DMS53 treated with DMSO at 0.1 percent for 48 hours (cell line): Measurements from ENCODE around the gene PRKG1.

Source experiments
- DNase-seq: peaks from one replicate; lab custom pipeline; 2025; ENCODE audit not compliant: unreplicated experiment; lab: John Stamatoyannopoulos, UW

The PRKG1 gene

GRCh38 chr10:51857305-51857704, 783.0 kb downstream of the PRKG1 start:
- DNase-seq: no peak

DNA sequence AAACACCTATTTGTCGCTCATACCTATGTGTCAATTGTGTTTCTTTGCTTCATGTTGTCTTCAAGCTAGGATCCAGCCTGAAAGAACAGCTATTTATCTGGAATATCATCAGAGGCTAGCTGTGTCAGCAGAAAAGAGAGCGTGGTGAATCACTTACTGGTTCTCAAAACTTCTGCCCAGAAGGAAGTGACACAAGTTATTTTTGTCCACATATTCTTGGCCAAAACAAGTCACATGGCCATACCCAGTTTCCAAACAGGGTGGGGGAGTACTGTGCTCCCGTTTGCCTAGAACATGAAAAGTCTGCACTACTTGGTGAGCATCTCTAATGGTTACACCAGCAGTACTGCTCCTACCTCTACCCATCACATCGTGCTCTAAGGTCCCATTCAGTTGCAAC, 786.0 kb downstream of the PRKG1 start:
- no peak for DNase-seq

DNA sequence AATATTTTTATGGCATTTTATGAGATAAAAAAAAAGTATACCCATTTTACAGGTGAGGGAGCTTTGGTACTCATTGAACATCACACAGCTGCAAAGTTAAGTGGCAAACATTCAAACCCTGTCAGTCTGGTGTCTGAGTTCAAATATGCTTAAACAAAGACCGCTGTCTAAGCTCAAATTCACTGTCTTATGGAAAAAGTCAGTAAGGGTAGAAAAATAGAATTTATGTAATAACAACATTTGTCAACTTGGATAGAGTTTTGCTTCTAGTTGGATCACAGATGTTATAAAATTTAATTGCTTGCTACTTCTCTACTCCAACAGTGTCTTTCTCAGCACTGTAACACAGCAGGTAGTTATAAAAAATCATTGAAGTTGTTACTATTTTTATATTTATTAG, 786.8 kb downstream of the PRKG1 start:
- DNase-seq: no peak

DNA sequence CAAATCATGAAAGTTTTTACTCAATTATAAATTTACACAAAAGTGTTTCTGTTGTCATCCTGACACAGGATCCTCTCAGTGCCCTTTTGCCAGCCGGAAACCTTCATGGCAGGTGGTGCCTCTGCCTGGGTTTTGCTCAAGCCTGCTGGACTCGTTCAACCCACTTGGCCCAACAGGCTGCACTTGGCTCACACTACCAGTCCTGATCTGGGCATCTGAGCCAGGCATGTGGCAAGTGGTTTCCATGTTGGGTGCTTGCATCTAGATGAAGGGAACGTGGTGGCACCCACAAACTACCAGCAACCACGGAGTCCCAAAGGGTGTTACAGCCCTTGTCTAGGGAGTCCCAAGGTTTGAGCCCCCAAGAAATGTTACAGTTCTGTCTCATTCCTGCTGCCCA, 787.4 kb downstream of the PRKG1 start:
- DNase-seq: peak; percentile 73

DNA sequence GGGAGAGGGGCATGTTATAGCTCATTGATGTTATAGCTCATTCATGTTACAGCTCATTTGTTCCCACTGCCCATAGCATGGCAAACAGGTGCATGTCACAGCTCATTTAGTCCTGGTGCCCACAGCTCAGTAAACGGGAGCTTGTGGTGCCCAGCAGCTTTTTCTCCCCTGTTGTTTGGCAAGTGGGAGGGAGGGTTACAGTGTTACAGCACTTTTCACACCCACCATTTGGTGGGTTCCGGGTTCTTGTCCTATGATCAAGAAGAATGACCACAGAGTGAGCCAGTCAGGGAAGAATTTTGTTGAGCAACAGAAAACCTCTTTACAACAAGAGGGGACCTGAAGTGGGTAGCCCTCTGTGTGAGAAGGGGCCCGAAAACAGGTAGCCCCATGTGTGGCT, 787.9 kb downstream of the PRKG1 start:
- DNase-seq: peak; percentile 60

- DNase-seq: no peak
Measured at GRCh38 chr10:51867956-51868355, 793.7 kb downstream of the PRKG1 start.

DNA sequence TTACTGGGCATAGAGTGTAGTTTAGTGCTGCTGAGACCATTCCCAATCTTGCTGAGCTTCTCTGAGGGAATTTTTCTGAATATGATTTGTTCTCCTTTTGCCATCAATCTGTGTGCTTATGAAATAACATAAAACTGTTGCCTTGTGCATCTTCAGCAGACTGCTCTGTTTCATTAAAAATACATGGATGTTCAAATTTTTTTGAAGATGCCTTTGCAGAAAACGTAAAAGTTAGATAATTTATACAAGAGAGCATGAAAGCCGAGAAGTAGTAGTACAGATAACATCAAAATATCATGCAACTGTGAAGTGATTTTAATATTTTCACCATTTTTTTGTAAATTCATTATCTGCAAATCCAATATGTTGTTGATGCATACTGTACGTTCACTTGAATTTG, 799.8 kb downstream of the PRKG1 start:
- DNase-seq: no peak

DNA sequence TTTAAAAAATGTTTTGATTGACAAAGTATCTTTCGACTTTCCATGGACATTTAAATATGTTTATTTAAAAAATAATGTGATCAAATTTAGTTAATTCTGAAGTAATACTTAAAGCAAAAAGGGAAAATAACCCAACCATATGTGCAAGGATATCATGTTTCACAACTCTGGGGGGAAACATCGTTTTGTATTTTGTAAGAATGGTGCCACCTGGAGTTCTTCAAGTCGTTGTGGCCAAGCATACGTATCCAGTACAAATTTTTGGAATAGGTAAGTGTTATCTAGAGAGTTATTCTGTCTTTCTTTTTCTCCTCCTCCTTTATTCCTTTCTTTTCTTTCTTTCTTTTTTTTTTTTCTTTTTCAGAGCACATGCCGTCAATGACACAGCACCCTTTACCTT, 801.3 kb downstream of the PRKG1 start:
- DNase-seq: peak; percentile 26

GRCh38 chr10:51876503-51876902, 802.2 kb downstream of the PRKG1 start:
- peak; percentile 64 for DNase-seq

- DNase-seq: no peak
Measured at GRCh38 chr10:51876979-51877378, 802.7 kb downstream of the PRKG1 start.

- DNase-seq: no peak
Measured at GRCh38 chr10:51877636-51878035, 803.3 kb downstream of the PRKG1 start.

- DNase-seq: no peak
Measured at GRCh38 chr10:51878695-51879094, 804.4 kb downstream of the PRKG1 start.

- no peak for DNase-seq
Measured at GRCh38 chr10:51879238-51879637, 805.0 kb downstream of the PRKG1 start.

- DNase-seq: no peak
Measured at GRCh38 chr10:51881213-51881612, 806.9 kb downstream of the PRKG1 start.

- peak; percentile 16 for DNase-seq
Measured at GRCh38 chr10:51886438-51887068, 812.3 kb downstream of the PRKG1 start.

- no peak for DNase-seq
Measured at GRCh38 chr10:51888263-51888662, 814.0 kb downstream of the PRKG1 start.

GRCh38 chr10:51892313-51892712, 818.0 kb downstream of the PRKG1 start:
- no peak for DNase-seq

- DNase-seq: peak; percentile 15
Measured at GRCh38 chr10:51892965-51893658, 818.8 kb downstream of the PRKG1 start.

DNA sequence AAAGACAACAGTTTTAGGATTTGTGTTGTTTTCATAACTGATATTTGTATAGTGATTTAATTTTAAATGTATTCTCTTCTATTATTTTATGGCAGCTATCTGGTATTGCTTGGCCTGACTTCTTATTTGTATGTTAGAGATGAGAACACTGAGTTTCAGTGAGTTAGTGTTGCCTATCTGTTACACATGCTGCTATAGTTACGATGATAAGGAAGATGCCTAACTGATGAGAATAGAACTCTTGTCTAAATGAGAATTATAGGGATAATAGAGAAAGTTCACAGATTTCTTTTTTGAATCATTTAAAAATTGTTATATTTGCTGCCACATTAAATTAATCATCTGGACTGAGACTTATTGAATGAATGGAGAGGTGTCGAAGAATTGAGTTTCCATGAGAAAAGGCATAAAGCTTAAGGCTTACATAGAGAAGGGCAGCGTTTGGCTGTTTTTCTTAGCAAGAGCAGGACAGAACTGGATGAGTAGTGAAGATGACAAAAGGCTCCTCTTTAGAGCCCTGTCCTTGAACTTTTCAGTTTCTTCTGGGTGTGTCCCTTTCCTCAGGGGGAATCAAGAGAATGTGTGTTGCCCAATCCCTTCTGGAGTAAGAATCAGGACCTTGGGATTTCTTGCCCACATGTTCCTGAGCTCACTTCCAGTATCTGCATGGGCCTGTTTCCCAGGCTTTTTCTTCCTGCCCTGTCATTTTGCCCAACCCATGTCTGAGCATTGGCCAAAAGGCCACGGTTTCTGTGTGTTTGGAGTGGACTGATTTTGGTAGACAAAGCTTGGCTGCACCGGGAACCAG, 820.7 kb downstream of the PRKG1 start:
- no peak for DNase-seq

GRCh38 chr10:51896849-51897248, 822.6 kb downstream of the PRKG1 start:
- DNase-seq: no peak

DNA sequence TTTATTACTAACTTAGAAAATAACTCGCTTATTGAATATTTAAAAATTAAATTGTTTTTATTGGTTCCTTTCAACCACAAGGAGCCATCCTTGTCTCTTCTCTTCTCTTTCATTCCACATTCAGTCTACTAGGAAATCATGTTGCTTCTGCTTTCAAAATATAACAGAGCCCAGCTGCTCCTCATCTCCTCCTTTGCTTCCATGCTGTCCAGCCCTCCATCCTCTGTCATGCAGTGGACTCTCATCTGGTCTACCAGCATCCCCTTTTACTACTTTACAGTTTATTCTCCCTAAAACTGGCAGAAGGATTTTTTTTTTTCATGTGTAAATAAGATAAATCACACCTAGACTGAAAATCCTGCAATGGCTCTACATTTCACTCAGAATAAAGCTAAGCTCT, 823.3 kb downstream of the PRKG1 start:
- DNase-seq: no peak

DNA sequence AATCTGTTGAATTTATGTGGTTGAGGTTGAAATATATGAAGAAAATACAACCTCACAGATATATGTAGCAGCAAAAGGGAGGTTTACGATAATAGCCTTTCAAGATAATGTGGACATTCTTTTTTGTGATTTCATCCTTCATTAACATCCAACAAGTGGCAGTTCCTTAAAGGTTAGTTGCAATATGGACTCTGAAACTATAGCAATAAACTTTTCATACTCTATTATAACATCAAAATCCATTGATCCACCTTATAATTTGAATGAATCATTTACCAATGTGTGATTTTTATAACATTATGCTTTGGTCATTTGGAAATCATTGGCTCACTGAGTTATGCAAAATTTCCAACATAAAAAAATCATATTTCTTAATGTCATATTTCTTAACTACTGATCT, 825.9 kb downstream of the PRKG1 start:
- DNase-seq: no peak
